Activated T-cell treated with anti-CD3 and anti-CD28 coated beads, Interleukin-2, amount 50 U/mL, for 1 hour (primary cell): Measurements from ENCODE around the gene ZBTB42.
A peak's percentile ranks its signal among the peaks of the same experiment; 100 is the strongest.

Experiments used
- DNase-seq: peaks from one replicate; pipeline ENCODE4 v3.0.0-alpha.2; 2020

Gene ZBTB42

GRCh38 chr14:104783484-104784217 lies 17.2 kb upstream of the ZBTB42 start:
- DNase-seq, result no peak

GRCh38 chr14:104784218-104784568 lies 16.7 kb upstream of the ZBTB42 start:
- no peak for DNase-seq

- no peak for DNase-seq
Measured at GRCh38 chr14:104784846-104785707, 15.8 kb upstream of the ZBTB42 start.

GRCh38 chr14:104785708-104786080 lies 15.2 kb upstream of the ZBTB42 start:
- DNase-seq, result no peak

GRCh38 chr14:104786091-104786586 lies 14.8 kb upstream of the ZBTB42 start:
- no peak for DNase-seq

DNA sequence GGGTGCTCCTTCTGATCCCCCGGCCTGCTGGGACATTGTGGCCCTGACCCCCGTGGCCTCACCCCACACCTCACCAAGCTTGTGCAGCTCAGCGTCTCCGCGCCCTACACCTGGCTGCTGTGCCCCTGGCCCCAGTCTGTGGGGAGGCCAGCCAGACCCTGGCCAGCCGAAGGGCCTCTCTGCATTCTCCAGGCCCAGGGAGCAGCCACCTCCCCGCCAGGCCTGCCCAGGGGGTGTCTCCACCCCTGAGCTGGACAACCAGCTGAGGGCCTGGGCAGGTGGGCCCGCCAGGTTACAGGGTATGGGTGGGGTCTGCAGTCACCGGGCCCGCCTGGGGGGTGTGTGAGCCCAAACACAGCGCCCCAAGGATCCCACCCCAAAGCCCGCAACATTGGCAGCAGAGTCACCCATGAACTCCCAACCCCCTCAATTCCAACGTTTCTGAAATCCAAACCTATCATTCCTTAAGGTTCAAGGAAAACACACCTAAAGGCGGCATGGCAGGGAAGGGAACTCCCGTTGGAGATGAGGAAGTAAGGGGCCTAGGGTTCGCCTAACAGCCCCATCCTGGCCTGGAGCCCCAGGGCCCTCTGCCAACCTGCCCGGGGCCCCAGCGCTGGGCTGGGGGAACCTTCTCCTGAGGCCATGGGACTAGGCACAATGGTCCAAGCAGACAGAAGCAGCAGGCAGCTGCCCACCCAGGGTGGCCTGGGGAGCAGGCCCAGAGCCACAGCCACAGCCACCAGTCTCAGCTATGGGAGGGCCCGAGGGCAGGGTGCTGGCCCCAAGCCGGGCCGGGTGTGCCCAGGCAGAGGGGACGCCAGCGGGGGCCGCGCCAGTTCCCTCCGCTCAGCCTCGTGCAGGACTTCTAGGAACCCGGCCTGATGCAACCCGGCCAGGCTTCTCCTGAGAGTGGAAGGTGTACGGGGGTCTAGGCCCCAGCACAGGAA lies 13.9 kb upstream of the ZBTB42 start:
- DNase-seq, result no peak

DNA sequence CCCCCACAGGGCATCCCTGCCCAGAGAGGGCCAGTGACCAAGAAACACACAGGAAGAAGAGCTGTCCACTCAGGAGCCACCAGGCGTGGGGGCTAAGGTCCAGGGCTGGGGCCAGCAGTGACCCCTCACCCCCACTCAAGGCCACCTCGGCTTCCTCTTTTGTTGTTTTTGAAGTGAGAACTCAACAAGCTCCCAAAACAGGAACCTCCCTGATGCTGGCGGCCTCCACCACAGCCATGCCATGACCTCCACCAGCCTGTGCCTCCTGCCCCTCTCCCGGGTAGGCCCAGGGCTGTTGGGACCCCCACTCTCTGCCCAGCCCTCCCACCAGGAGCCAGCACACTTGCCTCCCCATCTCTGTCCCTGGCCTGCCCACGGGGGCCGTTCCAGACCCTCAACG lies 13.2 kb upstream of the ZBTB42 start:
- no peak for DNase-seq

- DNase-seq, result no peak
Measured at GRCh38 chr14:104788161-104788818, 12.6 kb upstream of the ZBTB42 start.

DNA sequence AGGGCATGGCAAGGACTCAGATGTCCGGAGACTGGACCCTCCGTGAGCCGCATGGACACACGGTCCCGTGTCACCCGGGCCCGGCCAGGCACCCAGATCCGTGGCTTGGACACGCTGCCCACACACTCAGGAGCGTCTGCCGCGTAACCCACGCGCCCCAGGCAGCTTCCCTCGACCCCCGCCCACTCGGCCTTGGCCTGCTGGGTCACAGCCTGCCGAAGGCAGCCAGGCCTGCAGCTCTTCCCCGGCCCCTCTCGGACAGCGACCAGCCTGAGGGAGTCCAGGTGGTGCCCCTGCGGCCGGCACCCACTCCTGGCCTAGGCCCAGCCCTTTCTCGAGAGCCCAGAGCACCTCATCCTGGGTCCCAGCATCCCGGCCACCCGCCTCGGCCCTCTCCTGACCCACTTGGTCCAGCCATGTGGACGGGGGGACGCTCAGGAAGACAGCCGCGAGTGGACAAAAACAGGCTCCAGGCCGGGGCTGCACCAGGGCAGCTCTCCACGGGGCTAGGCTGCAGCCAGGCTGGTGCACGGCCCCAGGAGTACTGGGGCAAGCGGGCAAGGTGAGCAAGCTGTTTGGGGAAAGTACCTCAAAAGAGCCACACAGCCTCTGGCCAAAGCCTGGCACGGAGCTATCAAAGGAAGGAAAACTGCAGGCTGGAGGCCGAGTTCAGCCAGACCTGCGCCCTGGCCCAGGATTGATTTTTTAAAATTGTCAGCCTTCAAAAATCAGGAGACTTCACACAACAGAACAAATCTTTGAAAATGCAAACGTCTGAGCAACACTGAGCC lies 11.8 kb upstream of the ZBTB42 start:
- no peak for DNase-seq

DNA sequence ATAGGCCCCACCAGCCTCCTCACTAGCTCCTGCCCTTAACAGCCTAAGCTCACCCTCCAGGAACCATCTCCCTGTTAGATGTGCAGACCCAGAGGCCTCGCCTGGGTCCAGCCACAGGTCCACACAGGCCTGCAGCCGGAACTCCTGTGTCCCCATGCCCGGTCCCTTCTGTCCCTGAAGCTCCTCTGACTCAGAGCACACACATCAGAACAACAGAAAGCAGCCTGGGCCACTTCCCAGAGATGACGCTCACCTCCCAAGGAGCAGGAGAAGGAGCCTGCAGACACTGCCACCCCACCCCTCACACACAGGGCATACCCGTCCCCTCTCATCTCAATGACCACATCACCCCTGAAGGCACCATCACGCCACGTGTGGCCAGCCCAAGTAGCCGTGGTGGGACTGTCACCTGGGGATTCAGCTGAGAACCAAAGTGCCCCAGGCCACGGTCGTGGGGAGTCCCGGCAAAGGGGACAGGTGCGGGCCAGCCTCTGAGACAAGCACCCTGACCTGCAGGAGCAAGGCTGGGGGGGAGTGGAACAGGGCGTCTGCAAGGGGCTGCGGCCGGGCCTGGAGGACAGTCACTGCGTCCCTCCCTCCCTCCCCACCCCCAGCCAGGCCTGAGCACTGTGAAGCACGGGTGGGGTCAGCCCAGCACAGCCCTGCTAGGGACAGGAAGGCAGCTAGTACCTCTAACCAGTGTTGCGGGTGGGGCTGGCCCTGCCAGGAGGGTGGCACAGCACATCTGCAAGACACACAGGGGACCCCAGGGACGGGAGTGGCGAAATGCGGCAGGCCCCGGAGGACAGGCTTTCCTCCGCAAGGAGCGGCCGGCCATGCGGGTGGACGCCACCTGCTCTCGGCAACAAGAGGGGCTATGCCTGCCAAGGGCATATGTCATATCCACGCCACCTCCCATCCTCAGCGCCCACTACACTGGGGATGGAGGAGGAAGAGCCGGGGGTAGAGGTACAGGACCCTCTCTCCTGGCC lies 10.9 kb upstream of the ZBTB42 start:
- DNase-seq, result no peak

- no peak for DNase-seq
Measured at GRCh38 chr14:104791425-104791824, 9.5 kb upstream of the ZBTB42 start.

GRCh38 chr14:104792101-104792884 lies 8.6 kb upstream of the ZBTB42 start:
- no peak for DNase-seq

GRCh38 chr14:104792945-104793702 lies 7.8 kb upstream of the ZBTB42 start:
- no peak for DNase-seq

GRCh38 chr14:104793703-104793959 lies 7.3 kb upstream of the ZBTB42 start:
- DNase-seq, result no peak

- DNase-seq, result peak; percentile 59
Measured at GRCh38 chr14:104794099-104794498, 6.8 kb upstream of the ZBTB42 start.

- no peak for DNase-seq
Measured at GRCh38 chr14:104794631-104794992, 6.3 kb upstream of the ZBTB42 start.

DNA sequence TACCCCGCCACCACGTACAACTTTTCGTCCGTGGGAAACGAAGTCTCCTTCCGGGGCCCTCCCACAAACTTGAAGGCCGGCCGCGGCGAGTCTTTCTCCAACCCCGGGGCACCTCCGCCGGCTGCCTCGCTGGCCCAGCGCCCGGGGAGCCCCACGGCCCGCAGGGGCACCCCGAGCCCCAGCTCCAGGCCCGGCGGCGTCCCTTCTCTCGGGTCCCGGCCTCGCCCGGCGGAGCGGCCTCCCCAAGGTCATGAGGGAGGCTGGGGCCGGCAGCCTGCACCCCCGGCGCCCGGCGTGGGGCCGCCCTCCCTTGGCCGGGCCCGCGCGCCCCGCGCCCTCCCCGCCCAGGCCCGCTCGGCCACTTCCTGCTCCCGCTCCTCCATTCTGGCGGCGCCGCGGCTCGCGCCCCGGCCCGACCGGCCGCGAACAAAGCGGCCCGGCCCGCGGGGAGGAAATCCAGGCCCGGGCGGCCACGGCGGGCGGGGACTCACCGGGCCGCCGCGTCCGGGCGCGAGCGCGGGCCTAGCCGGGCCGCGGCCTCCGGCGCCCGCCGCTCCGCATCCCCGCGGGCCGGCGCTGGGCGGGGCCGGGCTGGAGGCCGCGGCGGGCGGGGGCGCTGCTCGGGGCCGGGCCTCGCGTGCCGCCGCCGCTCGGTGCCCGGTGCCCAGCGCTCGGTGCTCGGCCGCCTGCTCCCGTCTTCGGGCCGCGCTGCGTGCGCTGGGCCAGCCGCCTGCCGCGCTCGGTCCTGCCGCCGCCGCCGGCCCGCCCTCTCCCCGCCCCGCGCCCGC lies 5.7 kb upstream of the ZBTB42 start, which contains the start of gene AKT1:
AKT1 (minus strand) TSS at position 756 of the 788 bp plus-strand sequence. CDS start 3,105 bp downstream, outside the sequence.
- DNase-seq, result peak; percentile 48
